Activated CD8-positive, alpha-beta memory T cell treated with anti-CD3 and anti-CD28 coated beads for 1 hour (primary cell): ENCODE measurements around the gene IL24.

ENCODE experiments used
- DNase-seq, 2 donors: peaks; one replicate each; pipeline ENCODE4 v3.0.0-alpha.2; 2020; ENCODE audit warnings: low read depth in 1 of 2; ENCODE audit errors: extremely low read depth in 1 of 2

IL24 gene

DNA sequence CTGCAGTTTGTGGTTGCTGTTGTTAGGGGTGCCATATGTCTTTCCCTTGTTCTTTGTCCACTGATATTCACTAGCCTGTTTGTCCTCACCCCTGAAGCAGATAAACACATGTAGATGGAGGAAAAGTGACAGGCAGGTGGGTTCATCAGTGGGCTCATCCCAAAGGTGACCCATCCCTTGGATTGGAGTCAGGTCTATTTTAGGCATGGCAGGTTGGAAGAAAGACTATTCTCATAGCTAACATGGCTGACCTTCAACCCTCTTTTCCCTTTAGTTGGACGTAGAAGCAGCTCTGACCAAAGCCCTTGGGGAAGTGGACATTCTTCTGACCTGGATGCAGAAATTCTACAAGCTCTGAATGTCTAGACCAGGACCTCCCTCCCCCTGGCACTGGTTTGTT is 5.5 kb downstream of the IL24 start:
- DNase-seq, result no peak

GRCh38 chr1:206903687-206904086 is 6.4 kb downstream of the IL24 start:
- no peak for DNase-seq

GRCh38 chr1:206904423-206905142 is 7.3 kb downstream of the IL24 start:
- no peak for DNase-seq

- no peak for DNase-seq
Measured at GRCh38 chr1:206905295-206906164, 8.3 kb downstream of the IL24 start.

GRCh38 chr1:206907304-206907991 is 10.2 kb downstream of the IL24 start:
- DNase-seq, result no peak

GRCh38 chr1:206908038-206908437 is 10.8 kb downstream of the IL24 start:
- no peak for DNase-seq

GRCh38 chr1:206909161-206909882 is 12.1 kb downstream of the IL24 start:
- peak in 1 of 2 donors; percentile 28 for DNase-seq

- DNase-seq, result no peak
Measured at GRCh38 chr1:206909883-206910318, 12.7 kb downstream of the IL24 start.

DNA sequence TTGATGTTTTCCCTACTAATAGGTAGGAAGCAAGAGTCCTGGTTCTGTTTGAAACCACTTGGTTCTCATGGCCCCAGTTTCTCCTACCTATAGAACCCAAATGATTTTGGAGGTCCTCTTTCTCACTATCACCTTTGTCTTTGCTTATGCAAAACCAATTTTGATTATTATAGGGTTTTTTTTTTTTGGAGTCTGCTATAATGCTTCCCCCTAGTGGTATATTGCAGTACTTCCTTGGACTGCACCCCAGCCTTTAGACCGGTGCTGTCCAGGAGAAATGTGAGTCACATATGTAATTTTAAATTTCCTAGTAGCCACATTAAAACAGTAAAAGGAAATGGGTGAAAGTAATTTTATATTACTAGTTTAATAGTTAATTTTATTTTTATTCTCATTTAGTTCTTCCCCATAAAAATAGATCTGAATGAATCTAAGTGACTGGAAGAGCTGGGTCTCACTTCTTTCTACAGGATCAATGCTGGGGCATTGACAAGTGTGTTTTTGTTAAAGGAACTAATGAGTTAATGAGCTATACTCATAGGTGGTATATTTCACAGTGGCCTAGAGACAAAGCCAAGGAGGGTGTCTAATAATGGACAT is 13.9 kb downstream of the IL24 start:
- no peak for DNase-seq

- peak in 1 of 2 donors; percentile 34 for DNase-seq
Measured at GRCh38 chr1:206912445-206913095, 15.3 kb downstream of the IL24 start.

- no peak for DNase-seq
Measured at GRCh38 chr1:206913766-206914537, 16.7 kb downstream of the IL24 start.

GRCh38 chr1:206915030-206915735 is 17.9 kb downstream of the IL24 start:
- no peak for DNase-seq

GRCh38 chr1:206916000-206916709 is 18.9 kb downstream of the IL24 start:
- no peak for DNase-seq

DNA sequence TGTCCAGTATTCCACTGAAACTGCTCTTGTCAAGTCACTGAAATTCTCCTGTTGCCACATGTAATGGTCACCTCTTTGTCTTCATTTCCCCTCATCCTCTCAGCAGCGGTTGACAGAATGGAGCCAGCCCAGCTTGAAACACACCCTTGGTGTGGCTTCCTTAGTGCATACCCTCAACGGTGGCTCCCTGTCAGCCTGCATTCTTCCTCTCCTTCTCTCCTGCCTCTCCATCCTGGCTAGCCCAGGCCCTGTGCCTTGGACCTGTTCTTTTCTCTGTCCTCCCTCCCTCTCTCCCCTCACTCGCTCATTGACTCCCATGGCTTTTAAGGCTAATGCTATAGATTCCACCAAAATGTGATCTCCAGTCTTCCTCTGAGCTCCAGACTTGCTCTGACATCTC is 20.8 kb downstream of the IL24 start:
- DNase-seq, result no peak

GRCh38 chr1:206921772-206922265 is 24.6 kb downstream of the IL24 start, which contains the start of gene FCMR:
FCMR (minus strand) TSS chr1:206921941; CDS start chr1:206921854, 87 bp downstream.
- no peak for DNase-seq

- no peak for DNase-seq
Measured at GRCh38 chr1:206922524-206922923, 25.3 kb downstream of the IL24 start.
